ENCODE data around the gene APOL3. TPM values are rescaled to one million over a fixed set of nuclear protein-coding genes. Genes with fewer than 3 reads are reported as not detected.

Gene APOL3
- total RNA-seq, 1 donor: 17.4 TPM

DNA sequence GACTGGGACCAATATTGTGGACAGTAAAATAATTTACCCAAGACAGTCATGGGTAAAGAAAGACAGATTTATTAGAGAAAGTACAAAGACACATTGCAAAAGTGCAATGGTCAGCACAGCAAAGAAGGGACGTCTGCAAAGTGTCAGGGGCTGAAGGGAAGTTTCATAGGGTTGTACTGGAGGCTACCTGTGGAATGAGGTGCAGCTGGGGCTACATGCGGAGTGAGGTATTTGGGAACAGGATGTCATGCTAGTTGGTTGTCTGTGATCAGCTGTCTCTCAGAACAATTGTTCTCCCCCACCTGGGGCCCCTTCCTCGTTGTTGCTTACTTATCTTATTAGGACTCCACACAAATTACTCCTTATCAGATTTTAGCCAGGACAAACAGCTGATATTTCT is 11.4 kb upstream of the APOL3 start:
- no peak for TF ChIP-seq CTCF (IDR thresholded peaks at IDR 0.05; ENCODE audit: insufficient read depth, low read length)
- no peak overlapping the region for H3K4me3 ChIP-seq (ENCODE audit: low read depth, low read length)
- DNase-seq (ENCODE audit: low read depth): no peak

GRCh38 chr22:36166518-36167220 is 6.1 kb upstream of the APOL3 start:
- DNase-seq (ENCODE audit: low read depth): no peak
- no peak for TF ChIP-seq CTCF (IDR thresholded peaks at IDR 0.05; ENCODE audit: insufficient read depth, low read length)
- no peak overlapping the region for H3K4me3 ChIP-seq (ENCODE audit: low read depth, low read length)

- H3K4me3 ChIP-seq (ENCODE audit: low read depth, low read length): no peak overlapping the region
- no peak for TF ChIP-seq CTCF (IDR thresholded peaks at IDR 0.05; ENCODE audit: insufficient read depth, low read length)
- no peak for DNase-seq (ENCODE audit: low read depth)
Observed at GRCh38 chr22:36166086-36166485, 5.5 kb upstream of the APOL3 start.

GRCh38 chr22:36165141-36165540 is 4.6 kb upstream of the APOL3 start:
- no peak for DNase-seq (ENCODE audit: low read depth)
- TF ChIP-seq CTCF (IDR thresholded peaks at IDR 0.05; ENCODE audit: insufficient read depth, low read length): no peak
- no peak overlapping the region for H3K4me3 ChIP-seq (ENCODE audit: low read depth, low read length)

GRCh38 chr22:36164621-36165020 is 4.1 kb upstream of the APOL3 start:
- no peak overlapping the region for H3K4me3 ChIP-seq (ENCODE audit: low read depth, low read length)
- DNase-seq (ENCODE audit: low read depth): no peak
- no peak for TF ChIP-seq CTCF (IDR thresholded peaks at IDR 0.05; ENCODE audit: insufficient read depth, low read length)

- no peak overlapping the region for H3K4me3 ChIP-seq (ENCODE audit: low read depth, low read length)
- no peak for TF ChIP-seq CTCF (IDR thresholded peaks at IDR 0.05; ENCODE audit: insufficient read depth, low read length)
- DNase-seq (ENCODE audit: low read depth): no peak
Observed at GRCh38 chr22:36163497-36163896, 2.9 kb upstream of the APOL3 start.
